Kasumi-1 (cell line): ENCODE results near the gene SMC1B.
A peak's percentile ranks its signal among the peaks of the same experiment; 100 is the strongest.

ENCODE experiments used
- DNase-seq, 2 experiments: peaks; one replicate each; lab custom pipeline; 2025; lab: John Stamatoyannopoulos, UW

The SMC1B gene

GRCh38 chr22:45320357-45320976 is 92.9 kb downstream of the SMC1B start:
- no peak for DNase-seq

GRCh38 chr22:45319324-45319685 is 94.1 kb downstream of the SMC1B start:
- no peak for DNase-seq

- DNase-seq: no peak
Measured at GRCh38 chr22:45318558-45319323, 94.7 kb downstream of the SMC1B start.

- no peak for DNase-seq
Measured at GRCh38 chr22:45318168-45318557, 95.2 kb downstream of the SMC1B start.

GRCh38 chr22:45317551-45318167 is 95.7 kb downstream of the SMC1B start:
- no peak for DNase-seq

- DNase-seq: no peak
Measured at GRCh38 chr22:45316796-45317526, 96.4 kb downstream of the SMC1B start.

GRCh38 chr22:45314786-45315185 is 98.6 kb downstream of the SMC1B start:
- DNase-seq: no peak

- no peak for DNase-seq
Measured at GRCh38 chr22:45314054-45314721, 99.2 kb downstream of the SMC1B start.

GRCh38 chr22:45312856-45313255 is 100.5 kb downstream of the SMC1B start:
- no peak for DNase-seq

- no peak for DNase-seq
Measured at GRCh38 chr22:45312415-45312814, 101.0 kb downstream of the SMC1B start.

- no peak for DNase-seq
Measured at GRCh38 chr22:45310977-45311531, 102.3 kb downstream of the SMC1B start.

GRCh38 chr22:45310331-45310976 is 102.9 kb downstream of the SMC1B start:
- no peak for DNase-seq

GRCh38 chr22:45309422-45310227 is 103.8 kb downstream of the SMC1B start, which contains the start of gene FAM118A:
TSS of gene FAM118A (plus strand) at chr22:45309934. CDS start at chr22:45322380, 12,446 bp downstream.
- peak; percentile 78 to 79 for DNase-seq

- DNase-seq: no peak
Measured at GRCh38 chr22:45308957-45309421, 104.4 kb downstream of the SMC1B start.

- DNase-seq: no peak
Measured at GRCh38 chr22:45308391-45308956, 104.9 kb downstream of the SMC1B start.

- no peak for DNase-seq
Measured at GRCh38 chr22:45306139-45306538, 107.3 kb downstream of the SMC1B start.

GRCh38 chr22:45305456-45306075 is 107.8 kb downstream of the SMC1B start:
- no peak for DNase-seq

- no peak for DNase-seq
Measured at GRCh38 chr22:45304971-45305370, 108.4 kb downstream of the SMC1B start.

GRCh38 chr22:45303181-45303580 is 110.2 kb downstream of the SMC1B start:
- no peak for DNase-seq
